GM18951 (cell line): ENCODE data around the gene SCNM1.
"Not testable (repeated sequence)": the region's sequence is repeated elsewhere in the genome, so short reads cannot be mapped to it uniquely, and the experiment has no call there.

Experiments
- POLR2A ChIP-seq: IDR thresholded peaks from 4 replicates; pipeline ENCODE4 v1.6.1; 2011; ENCODE audit warnings: mild to moderate bottlenecking; ENCODE audit not compliant: insufficient read length, insufficient read depth; ENCODE audit errors: extremely low read depth
- in situ Hi-C: fragments of 300-500 bp; cut with MboI; formaldehyde crosslinking; loops from one replicate; pipeline ENCODE4 v1.12.0; 2022; ENCODE audit warnings: low sequenced_read_pairs, mixed read lengths, inconsistent platforms; ENCODE audit not compliant: unreplicated experiment

SCNM1 gene

GRCh38 chr1:151164732-151165280, 1.1 kb upstream of the SCNM1 start:
- in situ Hi-C loops = no loop called here
- no peak for TF ChIP-seq POLR2A

- TF ChIP-seq POLR2A = no peak
- in situ Hi-C loops = no loop called here
Measured at GRCh38 chr1:151165281-151165737, 635 bp upstream of the SCNM1 start.

GRCh38 chr1:151166505-151166956, 587 bp downstream of the SCNM1 start:
- no peak for TF ChIP-seq POLR2A
- in situ Hi-C loops = no loop called here

GRCh38 chr1:151167116-151167515, 1.2 kb downstream of the SCNM1 start:
- in situ Hi-C loops = no loop called here
- TF ChIP-seq POLR2A = no peak

GRCh38 chr1:151171190-151171589, 5.2 kb downstream of the SCNM1 start:
- TF ChIP-seq POLR2A = peak; percentile 25
- in situ Hi-C loops = no loop called here

- TF ChIP-seq POLR2A = no peak
- in situ Hi-C loops = no loop called here
Measured at GRCh38 chr1:151175041-151175741, 9.2 kb downstream of the SCNM1 start.

GRCh38 chr1:151175863-151176262, 9.9 kb downstream of the SCNM1 start, which contains the start of gene TMOD4:
Gene TMOD4, minus strand, starts transcription at chr1:151175981. Its CDS starts 1,106 bp downstream, at chr1:151174875.
- no peak for TF ChIP-seq POLR2A
- in situ Hi-C loops = no loop called here

GRCh38 chr1:151176514-151177045, 10.6 kb downstream of the SCNM1 start:
- in situ Hi-C loops = no loop called here
- no peak for TF ChIP-seq POLR2A

- TF ChIP-seq POLR2A = no peak
- in situ Hi-C loops = no loop called here
Measured at GRCh38 chr1:151184211-151184610, 18.3 kb downstream of the SCNM1 start.

GRCh38 chr1:151187205-151187604, 21.3 kb downstream of the SCNM1 start:
- no peak for TF ChIP-seq POLR2A
- in situ Hi-C loops = no loop called here

- in situ Hi-C loops = not testable (repeated sequence)
Measured at GRCh38 chr1:151188667-151189066, 22.7 kb downstream of the SCNM1 start.

GRCh38 chr1:151189637-151190445, 23.9 kb downstream of the SCNM1 start, which contains the start of gene VPS72:
Gene VPS72, minus strand, starts transcription at chr1:151190197. Its CDS starts 76 bp downstream, at chr1:151190121.
- peak; percentile 85 for TF ChIP-seq POLR2A
- in situ Hi-C loops = no loop called here

GRCh38 chr1:151192047-151192446, 26.1 kb downstream of the SCNM1 start:
- in situ Hi-C loops = no loop called here
- TF ChIP-seq POLR2A = no peak
